Tibial artery (tissue), 4 donors: ENCODE data around the gene SPATA45.

ENCODE experiments used
- DNase-seq, 2 donors: peaks; one replicate each; pipeline ENCODE4 v3.0.0-alpha.2; 2019
- H3K27ac ChIP-seq, 2 donors: fragments of 200-600 bp; sonication (generic) in 1 of 2; 1 replicate in 1 of 2; 2 replicates in 1 of 2; pipeline ENCODE4 v1.5.1; 2018 to 2019; ENCODE audit warnings: mild to moderate bottlenecking in 1 of 2
- H3K27me3 ChIP-seq, 2 donors: fragments of 200-600 bp; sonication (generic) in 1 of 2; one replicate each; pipeline versions ENCODE4 v1.5.1 to v1.6.0; 2016 to 2019
- H3K36me3 ChIP-seq, 3 donors: fragments of 200-600 bp; sonication (generic) in 2 of 3; one replicate each; pipeline ENCODE4 v1.5.1; 2016 to 2019; ENCODE audit warnings: mild to moderate bottlenecking in 2 of 3
- H3K4me1 ChIP-seq, 4 donors: fragments of 200-600 bp; sonication (generic) in 2 of 4; 1 replicate in 3 of 4; 2 replicates in 1 of 4; pipeline ENCODE4 v1.5.1; 2016 to 2019
- H3K4me3 ChIP-seq, 2 donors: fragments of 200-600 bp; sonication (generic) in 1 of 2; 1 replicate in 1 of 2; 2 replicates in 1 of 2; pipeline ENCODE4 v1.5.1; 2018 to 2019; ENCODE audit warnings: mild to moderate bottlenecking in 2 of 2
- H3K9me3 ChIP-seq, 3 donors: fragments of 200-600 bp; sonication (generic) in 1 of 3; one replicate each; pipeline ENCODE4 v1.5.1; 2016 to 2019
- intact Hi-C: fragments of 100-400 bp; cut with DNase I; formaldehyde crosslinking; loops from one replicate; pipeline ENCODE4 v1.15.0; 2023; ENCODE audit warnings: low total_unique reads
- TF ChIP-seq, protein P1 (sequence below), 2 experiments: fragments of 200-600 bp in 1 of 2; fragments of 450-650 bp in 1 of 2; IDR thresholded peaks; one replicate each; pipeline ENCODE4 v1.5.1; 2017 to 2019; ENCODE audit warnings: antibody characterized with exemption in 2 of 2, mild to moderate bottlenecking in 1 of 2, moderate library complexity in 1 of 2

The SPATA45 gene

GRCh38 chr1:212827171-212827776, 20.2 kb downstream of the SPATA45 start:
- Histone ChIP-seq H3K9me3 (peaks cover 0 to 10% (median 6%) of the 10 kb centered on the region in 3 donors), H3K27me3 (no peaks in the 10 kb centered on the region), H3K36me3 (peaks cover 0 to 5% (median 0%) of the 10 kb centered on the region in 3 donors), H3K4me1 (no peaks in the 10 kb centered on the region), H3K27ac (no peak overlapping the region), H3K4me3 (no peak overlapping the region)
- TF ChIP-seq, protein P1, sequence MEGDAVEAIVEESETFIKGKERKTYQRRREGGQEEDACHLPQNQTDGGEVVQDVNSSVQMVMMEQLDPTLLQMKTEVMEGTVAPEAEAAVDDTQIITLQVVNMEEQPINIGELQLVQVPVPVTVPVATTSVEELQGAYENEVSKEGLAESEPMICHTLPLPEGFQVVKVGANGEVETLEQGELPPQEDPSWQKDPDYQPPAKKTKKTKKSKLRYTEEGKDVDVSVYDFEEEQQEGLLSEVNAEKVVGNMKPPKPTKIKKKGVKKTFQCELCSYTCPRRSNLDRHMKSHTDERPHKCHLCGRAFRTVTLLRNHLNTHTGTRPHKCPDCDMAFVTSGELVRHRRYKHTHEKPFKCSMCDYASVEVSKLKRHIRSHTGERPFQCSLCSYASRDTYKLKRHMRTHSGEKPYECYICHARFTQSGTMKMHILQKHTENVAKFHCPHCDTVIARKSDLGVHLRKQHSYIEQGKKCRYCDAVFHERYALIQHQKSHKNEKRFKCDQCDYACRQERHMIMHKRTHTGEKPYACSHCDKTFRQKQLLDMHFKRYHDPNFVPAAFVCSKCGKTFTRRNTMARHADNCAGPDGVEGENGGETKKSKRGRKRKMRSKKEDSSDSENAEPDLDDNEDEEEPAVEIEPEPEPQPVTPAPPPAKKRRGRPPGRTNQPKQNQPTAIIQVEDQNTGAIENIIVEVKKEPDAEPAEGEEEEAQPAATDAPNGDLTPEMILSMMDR (IDR thresholded peaks at IDR 0.05): no peak
- DNase-seq: no peak
- intact Hi-C loops: no loop called here

DNA sequence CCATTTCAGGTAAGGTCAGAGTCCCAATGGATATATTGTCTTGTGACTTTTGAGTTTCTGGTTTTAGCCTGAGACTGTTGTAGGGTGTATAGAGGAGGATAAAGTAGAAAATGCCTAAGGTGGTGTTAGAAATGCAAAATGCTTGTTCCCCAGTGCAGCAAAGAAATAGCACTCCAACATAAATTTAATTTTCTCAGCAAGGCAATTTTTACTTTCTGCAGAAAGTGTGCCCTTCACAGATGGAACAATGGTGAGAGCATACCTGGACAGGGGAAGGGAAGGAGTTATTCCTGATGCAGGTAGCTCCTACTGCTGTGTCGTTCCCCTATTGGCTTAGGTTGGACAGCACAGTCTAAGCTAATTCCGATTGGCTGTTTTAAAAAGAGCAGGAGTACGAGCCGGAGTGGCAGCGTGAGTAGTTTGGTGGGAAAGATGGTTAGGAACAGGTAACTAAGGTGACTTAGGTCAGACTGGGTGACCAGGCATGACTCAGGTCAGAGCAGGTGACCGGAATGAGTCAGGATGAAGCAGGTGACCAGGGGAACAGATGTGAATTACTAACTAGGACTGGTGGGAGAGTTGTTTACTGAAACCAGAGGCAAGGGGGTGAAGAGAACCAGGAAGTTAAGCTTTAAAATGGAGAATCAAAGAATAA, 21.5 kb downstream of the SPATA45 start:
- Histone ChIP-seq H3K36me3 (peaks cover 0 to 5% (median 0%) of the 10 kb centered on the region in 3 donors), H3K27me3 (no peaks in the 10 kb centered on the region), H3K4me3 (no peak overlapping the region), H3K4me1 (no peaks in the 10 kb centered on the region), H3K9me3 (peaks cover 0 to 10% (median 6%) of the 10 kb centered on the region in 3 donors), H3K27ac (no peak overlapping the region)
- no peak for DNase-seq
- intact Hi-C loops: no loop called here
- TF ChIP-seq, protein P1 (IDR thresholded peaks at IDR 0.05): no peak

DNA sequence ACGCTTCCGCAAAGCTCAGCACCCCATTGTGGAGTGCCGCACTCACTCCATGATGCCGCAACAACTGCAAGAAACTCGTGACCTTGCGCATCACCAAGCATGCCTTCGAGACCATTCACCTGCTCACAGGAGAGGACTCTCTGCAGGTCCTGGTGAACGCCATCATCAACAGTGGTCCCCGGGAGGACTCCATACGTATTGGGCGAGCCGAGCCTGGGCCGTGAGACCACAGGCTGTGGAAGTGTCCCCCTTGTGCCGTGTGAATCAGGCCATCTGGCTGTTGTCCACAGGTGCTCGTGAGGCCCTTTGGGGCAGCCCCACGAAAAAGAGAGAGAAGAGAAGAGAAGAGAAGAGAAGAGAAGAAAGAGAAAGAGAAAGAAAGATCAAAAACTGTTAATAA, 23.2 kb downstream of the SPATA45 start:
- peaks cover 0 to 10% (median 6%) of the 10 kb centered on the region in 3 donors for H3K9me3 ChIP-seq
- intact Hi-C loops: no loop called here
- H3K27ac ChIP-seq: no peak overlapping the region
- no peak overlapping the region for H3K4me3 ChIP-seq
- DNase-seq: no peak
- peaks cover 0 to 5% (median 0%) of the 10 kb centered on the region in 3 donors for H3K36me3 ChIP-seq
- TF ChIP-seq, protein P1 (IDR thresholded peaks at IDR 0.05): no peak
- no peaks in the 10 kb centered on the region for H3K27me3 ChIP-seq
- no peaks in the 10 kb centered on the region for H3K4me1 ChIP-seq

GRCh38 chr1:212822956-212823355, 24.5 kb downstream of the SPATA45 start:
- Histone ChIP-seq H3K4me1 (no peaks in the 10 kb centered on the region), H3K4me3 (no peak overlapping the region), H3K36me3 (peaks cover 0 to 5% (median 0%) of the 10 kb centered on the region in 3 donors), H3K27me3 (no peaks in the 10 kb centered on the region), H3K27ac (no peak overlapping the region), H3K9me3 (peaks cover 0 to 10% (median 6%) of the 10 kb centered on the region in 3 donors)
- intact Hi-C loops: no loop called here
- no peak for DNase-seq
- TF ChIP-seq, protein P1 (IDR thresholded peaks at IDR 0.05): no peak

GRCh38 chr1:212820969-212821368, 26.5 kb downstream of the SPATA45 start:
- no peak overlapping the region for H3K4me3 ChIP-seq
- no peak overlapping the region for H3K27ac ChIP-seq
- no peaks in the 10 kb centered on the region for H3K27me3 ChIP-seq
- intact Hi-C loops: no loop called here
- TF ChIP-seq, protein P1 (IDR thresholded peaks at IDR 0.05): no peak
- H3K36me3 ChIP-seq: peaks cover 0 to 4% (median 0%) of the 10 kb centered on the region in 3 donors
- H3K9me3 ChIP-seq: peaks cover 0 to 6% (median 5%) of the 10 kb centered on the region in 3 donors
- DNase-seq: no peak
- H3K4me1 ChIP-seq: no peaks in the 10 kb centered on the region
